Left renal pelvis (tissue), 4 donors: ENCODE results near the gene KRTAP10-2. TPM values are rescaled to one million over a fixed set of nuclear protein-coding genes. Genes with fewer than 3 reads are reported as not detected.
"Not testable (repeated sequence)": the region's sequence is repeated elsewhere in the genome, so short reads cannot be mapped to it uniquely, and the experiment has no call there.

Experiments
- DNase-seq, 4 donors: peaks; one replicate each; pipeline ENCODE4 v3.0.0-alpha.2; 2013; ENCODE audit warnings: low read depth in 4 of 4, low spot score in 3 of 4
- polyA plus RNA-seq, 4 donors: library from polyadenylated mRNA; unstranded; fragments of 120-200 nt; gene quantifications; one replicate each; pipeline ENCODE4 v1.2.1, GENCODE V29; 2013; ENCODE audit not compliant: insufficient read length in 4 of 4

KRTAP10-2 gene
- not detected for polyA plus RNA-seq

- DNase-seq, result no peak
These were observed at the start of gene KRTAP10-2 for GRCh38 chr21:44551340-44551961. Gene KRTAP10-2 (minus strand): TSS chr21:44551505. CDS start chr21:44551458, 47 bp downstream.

DNA sequence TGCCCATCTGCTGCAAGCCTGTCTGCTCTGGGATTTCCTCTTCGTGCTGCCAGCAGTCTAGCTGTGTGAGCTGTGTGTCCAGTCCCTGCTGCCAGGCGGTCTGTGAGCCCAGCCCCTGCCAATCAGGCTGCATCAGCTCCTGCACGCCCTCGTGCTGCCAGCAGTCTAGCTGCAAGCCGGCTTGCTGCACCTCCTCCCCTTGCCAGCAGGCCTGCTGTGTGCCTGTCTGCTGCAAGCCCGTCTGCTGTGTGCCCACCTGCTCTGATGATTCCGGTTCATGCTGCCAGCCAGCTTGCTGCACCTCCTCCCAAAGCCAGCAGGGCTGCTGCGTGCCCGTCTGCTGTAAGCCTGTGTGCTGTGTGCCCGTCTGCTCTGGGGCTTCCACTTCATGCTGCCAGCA lies 49.8 kb upstream of the KRTAP10-2 start:
- DNase-seq, result not testable (repeated sequence)

DNA sequence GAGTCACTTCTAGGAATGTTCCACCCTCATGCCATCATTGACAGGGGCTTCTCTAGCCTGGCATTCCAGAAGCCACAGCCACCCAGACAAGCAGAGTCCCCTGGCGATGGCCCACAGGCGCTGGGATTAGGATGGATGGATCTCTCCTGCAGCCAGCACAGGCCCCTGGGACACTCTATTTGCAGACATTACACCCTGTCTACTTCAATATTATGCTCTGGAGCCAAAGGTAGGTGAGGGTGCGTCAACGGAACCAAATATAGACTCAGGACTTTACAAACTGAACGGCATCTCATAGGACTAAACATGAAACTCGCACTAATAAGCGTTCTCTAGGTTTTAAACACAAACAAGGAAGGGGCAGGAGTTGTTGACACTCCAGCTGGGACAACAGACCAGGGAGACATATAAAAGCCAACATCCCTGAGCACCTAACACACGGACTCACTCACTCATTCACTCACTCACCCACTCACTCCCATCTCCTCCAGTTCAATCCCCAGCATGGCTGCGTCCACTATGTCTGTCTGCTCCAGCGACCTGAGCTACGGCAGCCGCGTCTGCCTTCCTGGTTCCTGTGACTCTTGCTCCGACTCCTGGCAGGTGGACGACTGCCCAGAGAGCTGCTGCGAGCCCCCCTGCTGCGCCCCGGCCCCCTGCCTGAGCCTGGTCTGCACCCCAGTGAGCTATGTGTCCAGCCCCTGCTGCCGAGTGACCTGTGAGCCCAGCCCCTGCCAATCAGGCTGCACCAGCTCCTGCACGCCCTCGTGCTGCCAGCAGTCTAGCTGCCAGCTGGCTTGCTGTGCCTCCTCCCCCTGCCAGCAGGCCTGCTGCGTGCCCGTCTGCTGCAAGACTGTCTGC lies 49.0 kb upstream of the KRTAP10-2 start, which contains the start of gene KRTAP10-7:
Gene KRTAP10-7, plus strand, starts transcription at position 480 of the 861 bp plus-strand sequence. Its CDS starts 25 bp downstream, at position 505.
- DNase-seq, result not testable (repeated sequence)

- no peak for DNase-seq
These were observed 48.1 kb upstream of the KRTAP10-2 start for GRCh38 chr21:44599264-44600029.

- no peak for DNase-seq
These were observed 46.8 kb upstream of the KRTAP10-2 start for GRCh38 chr21:44598061-44598460.

GRCh38 chr21:44596068-44596725 lies 44.9 kb upstream of the KRTAP10-2 start:
- DNase-seq, result no peak

GRCh38 chr21:44595524-44595923 lies 44.2 kb upstream of the KRTAP10-2 start:
- DNase-seq, result no peak

- no peak for DNase-seq
These were observed 43.2 kb upstream of the KRTAP10-2 start for GRCh38 chr21:44594406-44594916.

DNA sequence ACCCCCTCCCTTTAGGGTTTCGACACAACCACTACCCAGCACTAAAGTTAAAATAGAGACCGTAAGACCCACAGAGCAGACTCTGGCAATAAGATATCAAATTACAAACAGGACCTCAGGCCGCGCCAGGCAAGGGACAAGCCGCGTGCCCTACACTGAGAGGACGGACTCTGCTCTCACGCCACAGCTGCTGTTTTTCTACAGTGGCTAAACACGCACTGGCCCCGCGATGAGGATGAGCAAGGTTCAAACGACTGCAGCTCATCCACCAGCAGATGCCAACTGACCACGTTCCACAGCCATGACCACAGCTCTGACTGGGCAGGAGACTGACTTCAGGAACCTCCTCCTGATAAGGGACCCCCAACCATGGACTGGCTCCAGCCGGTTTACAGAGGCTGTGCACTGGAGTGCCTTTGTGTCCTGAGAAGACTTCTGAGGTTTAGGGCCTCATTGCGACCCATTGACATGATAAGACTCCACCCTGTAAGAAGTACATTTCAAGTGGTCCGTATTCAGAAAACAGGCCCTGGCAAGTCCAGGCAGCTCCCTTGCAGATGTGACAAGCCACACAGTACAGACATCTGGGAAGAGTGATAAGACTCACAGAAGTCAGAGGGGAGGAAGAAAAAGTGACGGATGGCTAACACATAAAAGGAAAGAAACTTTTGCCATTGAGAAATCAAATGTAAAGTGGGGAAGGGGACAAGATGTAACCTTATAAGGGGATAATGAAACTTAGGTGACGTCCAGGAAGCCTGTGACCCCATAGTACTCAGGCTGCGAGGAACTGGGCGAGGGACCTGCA lies 42.5 kb upstream of the KRTAP10-2 start:
- DNase-seq, result peak in 1 of 4 donors; percentile 7

DNA sequence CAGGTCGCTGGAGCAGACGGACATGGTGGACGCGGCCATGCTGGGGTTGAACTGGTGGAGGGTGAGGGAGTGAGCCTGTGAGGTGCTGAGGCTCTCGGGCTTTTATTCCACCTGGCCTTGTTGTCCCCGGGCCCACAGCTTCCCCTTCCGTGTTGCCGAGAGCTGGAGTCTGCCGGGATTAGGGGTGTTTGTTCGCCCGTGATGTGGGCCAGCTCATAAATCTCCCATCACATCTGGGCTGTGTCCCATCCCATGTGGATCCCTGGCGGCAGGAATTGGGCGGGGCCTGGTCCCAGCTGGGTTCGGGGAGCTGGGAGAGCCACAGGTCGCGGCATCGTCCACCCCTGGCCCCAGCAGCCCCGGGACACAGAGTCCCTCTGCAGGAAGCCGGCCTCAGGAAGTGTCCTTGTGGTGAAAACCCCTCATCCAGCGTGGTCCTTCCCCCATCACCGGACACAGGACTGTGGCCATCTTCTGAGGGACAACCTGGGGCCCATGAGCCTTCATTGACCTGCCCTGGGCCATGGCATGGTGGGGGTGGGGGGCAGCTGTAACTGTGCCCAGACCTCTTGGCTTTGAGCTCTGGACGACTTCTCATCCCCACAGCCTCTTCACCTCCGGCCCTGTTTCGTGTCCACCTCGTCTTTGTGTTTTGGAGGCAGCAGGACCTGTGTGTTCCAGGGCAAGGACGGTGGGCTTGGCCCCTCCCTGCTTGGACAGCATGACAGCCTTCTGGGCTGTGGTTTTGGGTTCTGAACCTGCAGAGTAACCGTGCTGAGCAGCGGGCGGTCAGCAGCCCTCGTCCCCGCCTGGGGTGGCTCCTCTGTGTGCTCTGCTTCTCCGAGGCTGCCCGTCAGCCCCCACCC lies 41.4 kb upstream of the KRTAP10-2 start, which contains the start of gene KRTAP10-6:
Gene KRTAP10-6, minus strand, starts transcription at position 60 of the 866 bp plus-strand sequence. Its CDS starts 21 bp downstream, at position 39.
- DNase-seq, result no peak

GRCh38 chr21:44591801-44592130 lies 40.5 kb upstream of the KRTAP10-2 start:
- DNase-seq, result not testable (repeated sequence)

DNA sequence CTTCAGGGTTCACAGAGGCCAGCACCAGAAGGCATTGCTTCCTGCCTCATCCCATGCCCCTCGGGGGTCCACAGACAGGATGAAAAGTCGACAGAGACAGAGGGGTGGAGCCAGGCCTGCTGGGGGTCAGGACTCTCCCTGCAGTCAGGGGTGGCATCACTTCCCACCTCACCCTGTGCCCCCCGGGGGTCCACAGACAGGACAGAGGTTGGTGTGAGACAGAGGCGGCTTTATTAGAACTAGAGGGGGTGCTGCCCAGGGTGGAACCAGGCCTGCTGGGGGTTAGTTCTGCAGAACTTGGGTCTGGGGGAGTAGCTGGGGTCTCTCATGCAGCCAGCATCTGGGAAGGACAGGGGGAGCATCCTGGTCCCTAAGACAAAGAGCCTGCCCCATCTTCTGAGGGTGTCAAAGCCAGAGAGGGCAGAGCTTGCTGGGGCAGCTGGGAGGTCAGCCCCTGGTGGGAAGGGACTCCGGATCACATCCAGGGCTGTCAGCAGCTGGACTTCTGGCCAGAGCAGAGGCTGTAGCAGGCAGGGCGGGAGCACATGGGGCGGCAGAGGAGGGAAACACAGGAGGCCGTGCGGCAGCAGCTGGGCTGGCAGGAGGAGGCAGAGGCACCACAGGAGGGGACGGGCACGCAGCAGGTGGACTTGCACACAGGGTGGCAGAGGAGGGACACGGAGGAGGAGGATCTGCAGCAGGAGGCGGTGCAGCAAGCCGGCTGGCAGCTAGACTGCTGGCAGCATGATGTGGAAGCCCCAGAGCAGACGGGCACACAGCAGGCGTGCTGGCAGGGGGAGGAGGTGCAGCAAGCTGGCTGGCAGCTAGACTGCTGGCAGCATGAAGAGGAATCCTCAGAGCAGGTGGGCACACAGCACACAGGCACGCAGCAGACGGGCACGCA lies 39.8 kb upstream of the KRTAP10-2 start:
- DNase-seq, result not testable (repeated sequence)

- no peak for DNase-seq
These were observed 39.0 kb upstream of the KRTAP10-2 start for GRCh38 chr21:44590311-44590721.

DNA sequence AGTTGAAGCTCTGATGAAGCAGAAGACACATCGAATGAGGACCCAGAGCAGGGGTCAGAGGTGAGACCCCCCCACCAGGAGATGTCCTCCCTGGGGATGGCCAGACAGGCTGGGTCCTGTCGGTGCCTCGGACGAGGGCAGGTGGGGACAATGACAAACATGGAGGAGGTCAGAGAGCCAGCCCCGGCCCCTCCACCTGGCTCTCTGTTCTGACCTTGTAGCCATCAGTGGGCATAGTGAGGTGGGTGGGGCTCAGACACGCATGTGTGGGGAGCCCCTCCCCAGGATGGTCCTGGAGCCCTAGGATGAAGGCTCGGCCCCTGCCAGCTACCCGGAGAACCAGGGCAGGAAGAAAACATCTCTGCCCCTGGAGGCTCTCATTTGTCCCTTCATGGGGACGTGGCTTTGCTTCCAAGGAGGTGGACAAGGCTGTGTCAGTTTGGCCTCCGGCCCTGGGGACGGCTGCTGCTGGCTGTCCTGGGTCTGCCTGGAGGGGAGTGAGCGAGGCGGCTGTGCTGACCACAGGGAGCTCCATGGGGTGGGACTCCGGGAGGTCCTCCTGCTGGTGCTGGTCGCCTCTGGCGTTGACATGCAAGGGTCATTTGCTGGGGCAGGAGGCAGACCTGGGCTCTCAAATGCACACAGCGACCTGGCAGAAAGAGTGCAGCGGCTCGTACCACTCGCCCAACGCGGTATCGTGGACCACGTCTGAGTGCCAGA lies 38.4 kb upstream of the KRTAP10-2 start:
- DNase-seq, result no peak

- DNase-seq, result no peak
These were observed 37.8 kb upstream of the KRTAP10-2 start for GRCh38 chr21:44589094-44589493.

- no peak for DNase-seq
These were observed 34.6 kb upstream of the KRTAP10-2 start for GRCh38 chr21:44585892-44586291.

DNA sequence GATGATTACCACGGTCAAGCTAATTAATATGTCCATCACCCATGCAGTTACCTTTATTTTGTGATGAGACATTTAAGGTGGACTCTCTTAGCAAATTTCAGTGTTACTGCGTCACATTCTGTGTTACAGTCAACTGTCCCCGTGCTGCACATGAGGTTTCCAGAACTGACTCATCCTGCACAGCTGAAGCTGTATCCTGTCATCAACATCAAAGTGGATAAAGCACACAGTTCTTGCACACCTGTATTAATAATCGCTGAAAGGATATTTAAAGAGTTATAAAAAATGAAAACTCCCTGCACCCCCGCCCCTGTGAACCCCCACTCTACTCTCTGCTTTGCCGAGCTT lies 32.5 kb upstream of the KRTAP10-2 start:
- no peak for DNase-seq
